HG02610 (cell line): ENCODE data around the gene FAM72B.
A peak's percentile ranks its signal among the peaks of the same experiment; 100 is the strongest.
"Not testable (repeated sequence)": the region's sequence is repeated elsewhere in the genome, so short reads cannot be mapped to it uniquely, and the experiment has no call there.

Experiments
- ATAC-seq: cut with Tn5 transposase; IDR thresholded peaks from one replicate; pipeline ENCODE4 v1.9.1; 2021; ENCODE audit warnings: mild to moderate bottlenecking, moderate library complexity; ENCODE audit not compliant: unreplicated experiment

The FAM72B gene

DNA sequence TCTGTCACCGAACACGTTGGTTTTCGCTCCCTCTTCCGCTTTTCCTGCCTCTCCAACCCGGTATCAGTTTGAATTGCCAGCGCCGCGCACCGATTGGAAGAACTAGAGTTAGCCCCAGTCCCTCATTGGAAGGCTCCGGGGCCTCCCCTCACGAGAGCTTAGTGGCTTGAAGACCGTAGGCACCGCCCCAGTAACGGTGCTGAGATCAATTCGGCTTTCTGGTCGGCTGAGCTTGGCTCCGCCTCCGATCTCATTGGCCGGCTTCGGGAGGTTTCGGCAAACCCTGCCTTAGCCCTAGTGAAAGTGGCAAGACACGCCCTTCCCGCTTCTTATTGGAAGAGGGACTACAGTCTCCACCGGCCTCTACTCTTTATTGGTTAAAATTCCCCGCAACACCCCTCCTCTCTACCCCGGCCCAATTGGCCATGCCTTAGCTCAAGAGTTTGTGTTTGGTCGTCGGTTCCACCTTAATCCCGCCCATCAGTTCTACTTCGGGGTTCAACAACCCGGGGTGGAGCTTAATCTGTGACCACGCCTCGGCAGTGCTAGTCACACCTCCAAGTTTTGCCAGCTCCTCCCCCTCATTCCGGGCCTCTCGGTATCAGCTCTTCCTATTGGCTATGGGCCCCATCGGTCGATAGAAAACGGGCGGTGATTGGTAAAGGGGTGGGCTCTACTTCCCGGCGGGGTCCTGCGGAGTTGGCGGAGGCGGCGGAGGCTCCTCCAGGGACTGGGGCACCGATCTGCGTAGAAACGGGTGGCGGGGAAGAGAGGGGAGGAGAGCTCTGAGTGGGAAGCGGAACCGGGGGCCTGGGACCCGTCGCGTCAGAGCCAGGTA, at the start of gene FAM72B, which contains the start of gene SRGAP2C:
Gene FAM72B, minus strand, starts transcription at position 51 of the 838 bp plus-strand sequence. CDS start 851 bp downstream, outside the sequence.
Gene SRGAP2C, plus strand, starts transcription at position 686 of the 838 bp plus-strand sequence. CDS start 2,472 bp downstream, outside the sequence.
- ATAC-seq: peak; percentile 90

GRCh38 chr1:121232445-121233125, 48.4 kb upstream of the FAM72B start:
- ATAC-seq: not testable (repeated sequence)

DNA sequence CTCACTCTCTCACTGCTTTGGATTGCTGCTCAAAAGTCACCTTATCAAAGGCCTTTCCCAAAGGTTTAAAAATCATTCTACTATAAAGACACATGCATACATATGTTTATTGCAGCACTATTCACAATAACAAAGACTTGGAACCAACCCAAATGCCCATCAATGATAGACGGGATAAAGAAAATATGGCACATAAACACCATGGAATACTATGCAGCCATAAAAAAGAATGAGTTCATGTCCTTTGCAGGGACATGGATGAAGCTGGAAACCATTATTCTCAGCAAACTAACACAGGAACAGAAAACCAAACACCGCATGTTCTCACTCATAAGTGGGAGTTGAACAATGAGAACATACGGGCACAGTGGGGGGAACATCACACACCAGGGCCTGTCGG, 46.5 kb upstream of the FAM72B start:
- not testable (repeated sequence) for ATAC-seq

DNA sequence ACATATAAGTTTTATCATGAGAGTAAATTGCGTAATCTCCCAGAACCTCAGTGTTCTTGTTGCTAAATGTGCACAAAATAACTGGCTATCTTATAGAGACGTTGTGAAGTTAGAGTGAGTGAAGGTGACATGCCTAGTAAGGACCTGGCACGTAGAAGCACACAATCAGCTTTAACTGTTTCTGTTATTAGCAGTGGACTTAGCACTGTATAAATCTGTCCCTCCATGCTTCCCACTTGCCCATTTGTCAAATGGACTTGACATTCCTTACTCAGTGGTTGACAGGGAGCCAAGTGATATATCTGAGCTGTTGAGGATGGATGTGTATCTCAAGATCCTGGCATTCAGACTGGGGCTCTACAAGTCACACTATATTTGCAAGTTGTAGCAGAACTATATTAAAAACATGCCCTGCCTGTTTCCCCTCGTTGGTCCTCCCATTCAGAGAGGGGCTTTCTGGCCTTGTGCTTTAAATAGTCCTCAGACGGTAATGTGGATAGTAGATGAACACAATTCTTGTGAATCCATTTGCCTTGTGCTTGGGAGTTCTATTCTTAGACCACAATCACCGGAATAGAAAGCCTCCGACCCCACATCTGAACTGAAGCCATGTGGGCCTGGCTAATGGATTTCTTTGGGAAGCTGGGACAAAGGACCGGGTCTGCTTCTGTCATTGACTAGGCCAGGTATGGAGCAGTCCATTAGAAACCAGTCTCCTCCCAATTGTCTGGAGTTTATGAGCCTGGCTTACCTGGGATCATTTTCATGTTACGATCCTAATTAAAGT, 43.6 kb upstream of the FAM72B start:
- ATAC-seq: not testable (repeated sequence)

- ATAC-seq: not testable (repeated sequence)
These were observed 42.8 kb upstream of the FAM72B start for GRCh38 chr1:121226925-121227324.

DNA sequence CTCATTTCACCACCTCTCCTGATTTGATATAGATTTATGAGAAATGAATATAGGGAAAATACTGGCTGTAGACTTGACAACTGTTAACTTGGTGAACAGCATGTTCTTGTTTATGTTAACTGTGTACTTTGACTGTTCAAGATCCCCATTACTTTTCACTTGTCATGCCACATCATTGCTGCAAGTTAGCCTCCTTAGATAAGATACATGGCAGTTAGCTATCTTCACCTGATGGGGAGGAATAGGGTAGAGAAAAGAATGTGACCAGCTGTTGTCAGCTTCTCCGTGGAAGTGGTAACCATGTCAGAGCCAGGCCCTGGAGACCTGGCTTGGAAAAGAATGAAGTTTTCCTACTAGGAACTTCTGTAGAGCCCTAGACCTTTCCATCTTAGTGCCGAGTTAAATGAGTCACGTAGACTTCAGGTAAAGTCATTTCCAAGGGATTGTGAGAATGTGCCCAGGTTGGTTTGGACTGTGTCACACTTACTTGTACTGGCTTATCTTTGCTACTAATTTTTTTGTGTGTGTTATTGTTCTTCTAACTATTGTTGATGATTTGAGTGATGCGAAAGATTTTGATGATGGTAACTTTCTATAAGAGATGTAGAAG, 42.3 kb upstream of the FAM72B start:
- not testable (repeated sequence) for ATAC-seq

DNA sequence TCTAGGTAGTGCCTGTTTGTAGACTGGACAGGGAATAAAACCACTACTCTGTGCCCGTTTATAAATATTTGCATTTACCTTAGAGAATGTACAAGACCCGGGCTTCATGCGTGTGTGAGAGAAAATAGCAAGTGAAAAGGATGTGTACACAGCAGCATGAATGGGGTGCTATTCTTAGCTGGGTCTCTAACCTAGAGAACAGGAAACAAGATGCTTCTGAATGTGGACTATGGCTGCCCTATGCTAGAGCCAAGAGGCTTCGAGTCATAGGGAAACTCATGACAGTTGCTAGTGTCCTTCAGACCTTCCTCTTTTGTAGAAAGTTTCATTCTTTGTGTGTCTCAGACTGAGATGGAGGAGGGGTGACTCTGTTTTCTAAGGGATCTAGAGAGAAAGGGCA, 40.6 kb upstream of the FAM72B start:
- peak; percentile 99 for ATAC-seq

GRCh38 chr1:121221770-121222169, 37.6 kb upstream of the FAM72B start:
- ATAC-seq: peak; percentile 52

- not testable (repeated sequence) for ATAC-seq
These were observed 32.5 kb upstream of the FAM72B start for GRCh38 chr1:121216676-121217075.

DNA sequence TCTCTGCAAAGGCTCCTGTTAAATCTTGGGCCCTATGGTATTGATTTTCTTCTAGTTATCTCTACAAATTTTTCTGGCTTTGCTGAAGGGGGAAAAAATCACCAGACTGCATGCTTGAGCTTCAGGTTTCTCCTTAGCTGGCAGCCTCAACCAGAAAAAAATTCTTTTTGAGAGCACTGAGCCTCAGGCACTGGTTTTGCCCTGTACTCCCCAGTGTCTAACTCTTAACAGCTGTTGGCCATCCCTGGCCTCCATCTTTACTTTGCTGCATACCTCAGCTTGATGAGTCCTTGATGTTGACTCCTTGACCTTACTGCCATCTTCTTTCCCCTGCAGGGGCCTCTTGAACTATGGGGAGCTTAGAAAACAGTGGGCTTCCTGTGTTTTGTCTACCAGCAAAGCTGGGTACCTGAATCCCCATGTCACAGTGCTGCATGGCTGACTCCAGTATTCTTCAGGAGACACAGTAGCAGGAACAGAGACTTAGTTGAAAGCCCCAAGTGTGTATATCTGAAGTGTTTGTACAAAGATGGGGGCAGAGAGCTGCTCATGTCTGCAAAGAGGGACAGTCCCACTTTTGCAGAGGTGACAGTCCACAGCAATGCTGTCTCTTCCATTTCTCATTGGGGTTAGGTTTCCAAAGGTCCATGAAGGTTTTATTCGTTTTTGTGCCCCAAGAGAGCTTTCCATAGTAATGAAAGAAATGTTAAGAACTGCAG, 31.7 kb upstream of the FAM72B start:
- ATAC-seq: not testable (repeated sequence)

DNA sequence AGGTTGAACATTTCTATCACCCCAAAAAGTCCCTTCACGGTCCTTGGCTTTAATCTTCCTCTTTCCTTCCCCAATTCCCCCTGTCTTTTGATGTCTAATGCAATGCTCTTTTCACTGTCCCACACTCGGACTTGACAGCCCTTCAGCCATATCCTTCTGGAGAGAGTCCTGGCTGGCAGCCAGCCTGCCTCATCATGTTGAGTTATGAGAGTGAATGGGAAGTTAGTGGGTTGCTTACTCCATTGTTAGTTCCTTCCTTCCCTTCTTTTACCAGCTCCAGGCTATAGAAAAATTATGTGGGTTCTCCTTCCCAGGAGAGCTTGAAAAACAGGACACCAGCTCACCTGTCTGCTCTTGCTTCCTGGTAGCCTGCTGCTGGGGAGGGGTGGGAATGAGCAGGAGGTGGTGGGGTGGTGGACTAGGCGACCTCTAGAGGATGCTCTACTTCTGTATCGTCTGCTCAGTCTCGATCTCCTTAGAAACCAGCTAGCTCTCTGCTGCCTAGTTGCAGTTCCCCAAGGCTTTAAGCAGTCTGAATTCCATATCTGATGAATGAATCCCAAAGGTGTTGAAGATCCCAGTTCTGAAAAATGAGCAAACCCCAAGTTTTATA, 30.5 kb upstream of the FAM72B start:
- not testable (repeated sequence) for ATAC-seq

GRCh38 chr1:121213491-121213890, 29.4 kb upstream of the FAM72B start:
- not testable (repeated sequence) for ATAC-seq

DNA sequence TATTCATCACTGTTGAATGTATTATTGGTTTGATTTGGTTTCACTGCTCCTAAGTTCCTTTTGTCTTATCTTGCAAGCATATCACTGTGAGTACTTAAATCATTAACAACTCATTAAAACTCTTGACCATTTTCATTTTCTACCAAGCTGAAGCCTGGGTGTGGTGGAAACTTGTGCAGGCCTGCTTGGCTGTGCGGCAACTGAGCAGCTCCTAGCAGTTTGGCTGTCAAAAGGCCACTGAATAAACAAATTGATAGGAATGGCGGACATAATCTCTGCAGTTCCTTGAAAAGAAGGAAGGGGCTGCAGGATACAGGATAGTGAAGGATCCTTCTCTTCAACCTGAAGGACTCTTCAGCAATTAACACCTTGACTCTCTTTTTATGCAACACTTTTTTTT, 26.6 kb upstream of the FAM72B start:
- not testable (repeated sequence) for ATAC-seq

DNA sequence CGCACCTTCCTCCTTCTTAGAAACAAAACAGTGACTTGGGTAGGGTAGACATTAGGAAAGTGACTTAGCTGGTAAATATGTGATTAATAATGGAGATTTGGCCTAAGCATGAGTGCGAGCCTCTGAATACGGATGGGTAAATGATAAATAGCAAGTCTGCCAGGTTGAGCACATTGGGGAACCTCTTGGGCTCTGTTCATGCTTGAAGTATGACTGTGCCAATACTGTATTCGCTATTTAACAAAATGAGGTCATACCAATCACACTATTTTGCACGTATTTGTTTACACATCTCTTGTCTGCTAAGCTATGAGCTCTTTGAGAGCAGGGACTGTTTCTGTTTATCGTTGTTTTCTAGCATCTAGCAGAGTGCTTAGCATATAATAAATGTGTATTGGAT, 24.2 kb upstream of the FAM72B start:
- not testable (repeated sequence) for ATAC-seq

DNA sequence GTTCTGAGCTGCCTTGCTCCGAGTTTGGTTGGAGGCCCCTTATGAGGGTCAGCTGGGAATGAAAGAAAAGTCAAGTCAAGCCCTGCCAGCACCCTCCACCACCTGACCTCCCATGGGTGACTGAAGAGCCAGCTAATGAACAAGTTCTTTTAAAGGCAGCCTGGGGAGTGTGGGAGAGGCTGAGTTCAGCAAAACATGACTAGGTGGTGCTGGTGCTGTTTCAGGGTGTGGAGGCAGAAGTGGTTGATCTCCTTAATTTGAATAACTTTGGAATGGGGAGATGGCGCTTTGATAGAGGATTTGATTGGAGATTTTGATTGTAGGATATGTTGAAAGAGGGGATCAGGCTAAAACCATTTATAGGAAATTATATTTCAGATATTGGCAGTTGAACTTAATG, 23.2 kb upstream of the FAM72B start:
- not testable (repeated sequence) for ATAC-seq

DNA sequence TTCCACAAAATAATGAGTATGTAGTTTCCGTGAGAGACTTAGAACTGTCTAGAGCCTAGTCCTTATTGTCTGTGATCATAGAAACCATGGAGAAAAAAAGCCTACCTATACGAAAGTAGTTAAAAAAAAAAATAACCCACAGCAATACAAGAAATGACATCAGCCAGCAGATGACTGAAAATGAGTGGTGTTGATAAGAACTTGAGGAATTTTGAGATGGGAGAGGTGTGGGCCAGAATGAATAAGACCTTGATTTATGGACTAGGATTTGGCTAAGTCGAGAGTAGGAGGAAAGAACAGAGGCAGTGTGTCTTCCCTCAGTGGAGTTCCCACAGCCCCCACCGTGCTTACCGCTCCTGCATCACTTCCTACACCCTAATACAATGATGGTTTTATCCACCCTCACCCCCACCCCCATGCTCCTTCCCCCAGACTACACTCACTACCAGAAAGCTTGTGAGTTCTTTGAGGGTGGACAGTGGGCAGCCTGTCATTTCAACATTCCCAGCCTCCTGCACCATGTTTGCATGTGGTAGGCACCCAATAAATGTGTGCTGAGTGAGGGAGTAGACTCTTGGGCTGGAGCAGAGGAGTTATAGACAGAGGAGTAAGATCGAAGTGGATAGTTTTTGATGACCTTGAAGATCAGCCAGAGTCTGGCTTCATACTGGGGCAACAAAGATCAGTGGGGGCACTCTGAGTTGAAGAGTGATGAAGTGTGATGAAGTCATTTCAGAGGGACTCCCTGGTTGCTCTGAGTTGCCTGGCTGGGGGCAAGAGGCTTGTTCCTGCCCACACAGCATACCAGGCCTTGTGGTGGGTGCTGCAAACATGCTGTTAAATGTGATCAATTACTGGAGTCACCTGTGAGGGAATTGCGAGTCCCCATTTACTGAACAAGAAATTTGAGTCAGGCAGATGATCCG, 21.9 kb upstream of the FAM72B start:
- not testable (repeated sequence) for ATAC-seq

GRCh38 chr1:121202986-121203385, 18.8 kb upstream of the FAM72B start:
- not testable (repeated sequence) for ATAC-seq
